HepG2 (cell line): Measurements from ENCODE around the gene FN1. TPM values are rescaled to one million over a fixed set of nuclear protein-coding genes. Genes with fewer than 3 reads are reported as not detected.

Source experiments
- ATAC-seq: fragments of 200-7000 bp; cut with Tn5 transposase; 3 replicates; pipeline ENCODE4 v1.9.1; 2020; ENCODE audit warnings: mild to moderate bottlenecking, moderate library complexity
- BruUV-seq: library from RNA; stranded (reverse); fragments of 400-500 nt; replicated peaks from 2 replicates; lab custom pipeline; 2021; lab: Mats Ljungman, UMichigan
- CTCF ChIA-PET: fragments of 300-600 bp; formaldehyde crosslinking; extraction: SDS; loops from one replicate; lab custom pipeline; 2021; ENCODE audit warnings: low total read pairs, inconsistent platforms, low intra/inter-chr PET ratio; lab: Yijun Ruan, JAX
- POLR2A ChIA-PET: fragments of 350-600 bp; sonication (Branson Sonifier 250); formaldehyde crosslinking; loops from one replicate; lab custom pipeline; 2020; ENCODE audit warnings: antibody characterized with exemption, inconsistent platforms; lab: Yijun Ruan, JAX
- DNase-seq: peaks from one replicate; pipeline ENCODE4 v3.0.0-alpha.2; 2015; ENCODE audit warnings: low spot score
- FAIRE-seq: peaks from 3 replicates; lab custom pipeline; 2011; peaks lifted over from hg19 to GRCh38; lab: Jason Lieb, UNC
- H2AFZ ChIP-seq: one replicate; pipeline ENCODE4 v1.6.1; 2011; ENCODE audit warnings: low read length, inconsistent platforms
- H3K27ac ChIP-seq: fragments of 300-600 bp; 3 replicates; pipeline ENCODE4 v1.8.0; 2011; ENCODE audit warnings: mixed run types, mild to moderate bottlenecking, mixed read lengths, low read length, inconsistent platforms; ENCODE audit not compliant: insufficient read depth; ENCODE audit errors: extremely low read length
- H3K27me3 ChIP-seq, 2 experiments: fragments of 200-600 bp in 1 of 2; 2 replicates in 1 of 2; 3 replicates in 1 of 2; pipeline versions ENCODE4 v1.6.0 to v1.8.0; 2011; ENCODE audit warnings: low read length in 2 of 2, mild to moderate bottlenecking in 2 of 2, moderate library complexity in 2 of 2, inconsistent platforms in 1 of 2; ENCODE audit not compliant: insufficient read depth in 2 of 2, control insufficient read depth in 1 of 2
- H3K36me3 ChIP-seq, 2 experiments: fragments of 200-600 bp in 1 of 2; replicated peaks in 1 of 2; 2 replicates in 1 of 2; 3 replicates in 1 of 2; pipeline versions ENCODE4 v1.5.1 to v1.8.0; 2011; ENCODE audit warnings: low read length in 2 of 2, inconsistent platforms in 1 of 2; ENCODE audit not compliant: insufficient read depth in 2 of 2, control insufficient read depth in 1 of 2
- H3K4me1 ChIP-seq: 2 replicates; pipeline ENCODE4 v1.5.1; 2012; ENCODE audit warnings: low read length, inconsistent platforms; ENCODE audit not compliant: insufficient read depth
- H3K4me2 ChIP-seq: 2 replicates; pipeline ENCODE4 v1.6.0; 2011; ENCODE audit warnings: low read depth, low read length, inconsistent platforms
- H3K4me3 ChIP-seq, 3 experiments: fragments of 200-600 bp in 1 of 3; sonication (generic), shearing (Covaris generic) in 1 of 3; replicated peaks in 1 of 3; 2 replicates each; pipeline ENCODE4 v1.5.1; 2011 to 2016; ENCODE audit warnings: low read length in 3 of 3, inconsistent platforms in 2 of 3, low read depth in 2 of 3, mild to moderate bottlenecking in 2 of 3, control low read depth in 1 of 3, mixed read lengths in 1 of 3; ENCODE audit not compliant: insufficient read depth in 1 of 3
- H3K79me2 ChIP-seq: one replicate; pipeline ENCODE4 v1.6.1; 2011; ENCODE audit warnings: low read length, inconsistent platforms; ENCODE audit not compliant: insufficient read depth
- H3K9ac ChIP-seq: 2 replicates; pipeline ENCODE4 v1.6.0; 2011; ENCODE audit warnings: mild to moderate bottlenecking, low read depth, low read length, inconsistent platforms; ENCODE audit not compliant: insufficient read depth
- H3K9me3 ChIP-seq: 2 replicates; pipeline ENCODE4 v1.5.1; 2012; ENCODE audit warnings: mild to moderate bottlenecking, low read length
- H4K20me1 ChIP-seq: 2 replicates; pipeline ENCODE4 v1.6.0; 2011; ENCODE audit warnings: inconsistent platforms, mild to moderate bottlenecking, low read length, moderate library complexity; ENCODE audit not compliant: insufficient read depth
- ATF4 ChIP-seq, 2 experiments: fragments of 450-650 bp in 1 of 2; sonication (generic) in 1 of 2; formaldehyde crosslinking; IDR thresholded peaks; 2 replicates each; pipeline versions ENCODE4 v1.5.0 to v1.8.0; 2020 to 2022; ENCODE audit warnings: mild to moderate bottlenecking in 1 of 2, missing genetic modification reagents in 1 of 2
- BATF2 ChIP-seq: sonication (generic); formaldehyde crosslinking; IDR thresholded peaks from 2 replicates; pipeline ENCODE4 v1.8.0; 2022; ENCODE audit warnings: mild to moderate bottlenecking, missing genetic modification reagents, moderate library complexity
- CCAR2 ChIP-seq: fragments of 200-400 bp; formaldehyde crosslinking; optimal IDR thresholded peaks from 2 replicates; pipeline ENCODE3; 2018; ENCODE audit warnings: low read depth, mild to moderate bottlenecking, low read length, moderate library complexity
- GFI1 ChIP-seq: sonication (generic); formaldehyde crosslinking; IDR thresholded peaks from 2 replicates; pipeline ENCODE4 v1.5.0; 2020; ENCODE audit warnings: missing genetic modification reagents, mild to moderate bottlenecking, borderline replicate concordance
- POLR2AphosphoS2 ChIP-seq: IDR thresholded peaks from 2 replicates; pipeline ENCODE4 v1.6.1; 2011; ENCODE audit warnings: low read depth, low read length, improper control_type of control experiment
- PRPF4 ChIP-seq: fragments of 200-400 bp; formaldehyde crosslinking; IDR thresholded peaks from 2 replicates; pipeline ENCODE4 v1.6.1; 2016; ENCODE audit warnings: low read length, low read depth; ENCODE audit not compliant: poor library complexity, severe bottlenecking
- RBFOX2 ChIP-seq: fragments of 200-400 bp; formaldehyde crosslinking; IDR thresholded peaks from 2 replicates; pipeline ENCODE4 v1.6.1; 2017; ENCODE audit warnings: low read depth, mild to moderate bottlenecking, low read length
- SMAD1 ChIP-seq: sonication (generic); formaldehyde crosslinking; IDR thresholded peaks from 2 replicates; pipeline ENCODE4 v1.4.0; 2020; ENCODE audit warnings: missing genetic modification reagents, low read depth, mild to moderate bottlenecking, borderline replicate concordance
- SSRP1 ChIP-seq: IDR thresholded peaks from 2 replicates; pipeline ENCODE4 v1.6.1; 2016; ENCODE audit warnings: control low read depth
- TARDBP ChIP-seq: sonication (generic); formaldehyde crosslinking; IDR thresholded peaks from 2 replicates; pipeline ENCODE4 v1.8.0; 2022; ENCODE audit warnings: mild to moderate bottlenecking, missing genetic modification reagents
- ZC3H4 ChIP-seq: sonication (generic); formaldehyde crosslinking; IDR thresholded peaks from 2 replicates; pipeline ENCODE4 v1.4.0; 2020; ENCODE audit warnings: missing genetic modification reagents, borderline replicate concordance
- ZMAT3 ChIP-seq: sonication (generic); formaldehyde crosslinking; conservative IDR thresholded peaks from 2 replicates; pipeline ENCODE4 v1.7.0; 2021; ENCODE audit warnings: missing genetic modification reagents
- ZNF367 ChIP-seq: sonication (generic); formaldehyde crosslinking; IDR thresholded peaks from 2 replicates; pipeline ENCODE4 v1.4.0; 2020; ENCODE audit warnings: missing genetic modification reagents, borderline replicate concordance
- ZNF562 ChIP-seq: sonication (generic); formaldehyde crosslinking; IDR thresholded peaks from 2 replicates; pipeline ENCODE4 v1.8.0; 2022; ENCODE audit warnings: missing genetic modification reagents, borderline replicate concordance
- ZNF841 ChIP-seq: sonication (generic); formaldehyde crosslinking; IDR thresholded peaks from 2 replicates; pipeline ENCODE4 v1.8.1; 2023; ENCODE audit warnings: missing genetic modification reagents, borderline replicate concordance
- WGBS: methylation state at CpG from one replicate; pipeline ENCODE4 v1.1.6; 2017; ENCODE audit warnings: low lambda C conversion rate; 5-methylcytosine and 5-hydroxymethylcytosine counted together
- in situ Hi-C: cut with HindIII; loops from 2 replicates; pipeline ENCODE4 v1.10.0; 2017; ENCODE audit warnings: low pct_unique_long_range_greater_than_20kb; ENCODE audit not compliant: extremely low pct_ligation_motif_present
- intact Hi-C: fragments of 100-400 bp; cut with micrococcal nuclease; formaldehyde crosslinking; loops from one replicate; pipeline ENCODE4 v1.10.0; 2022; ENCODE audit not compliant: unreplicated experiment
- polyA plus RNA-seq, 8 experiments: library from polyadenylated mRNA; depleted of rRNA in 3 of 8; stranded (reverse) in 7 of 8; unstranded in 1 of 8; fragments of >200 nt; fragmentation: Illumina TruSeq in 4 of 8; extraction: Trizol in 4 of 8; gene quantifications; 2 replicates each; pipeline versions ENCODE4 v1.2.1 to v1.2.3, GENCODE V29; 2011 to 2016; ENCODE audit warnings: low read depth in 4 of 8, missing spikeins in 1 of 8, mixed read lengths in 1 of 8; ENCODE audit not compliant: insufficient read depth in 1 of 8
- total RNA-seq, 5 experiments: library from RNA; depleted of rRNA; stranded (reverse); fragments of >200 nt; fragmentation: Illumina TruSeq; extraction: Trizol; gene quantifications; 2 replicates each; pipeline ENCODE4 v1.2.3, GENCODE V29; 2016; ENCODE audit warnings: low read depth in 1 of 5
- TF ChIP-seq, protein P1 (sequence below): sonication (generic); formaldehyde crosslinking; IDR thresholded peaks from 2 replicates; pipeline ENCODE4 v1.4.0; 2020; ENCODE audit warnings: missing genetic modification reagents, borderline replicate concordance

FN1 gene
- total and polyA plus RNA-seq, 2 of the 13 experiments (the other 11 are each of a cell fraction or from before 2014, with no cell fraction given), result 1,847 to 6,471 TPM

GRCh38 chr2:215428060-215428910 lies 7.6 kb downstream of the FN1 start:
- no peak overlapping the region for H3K4me3 ChIP-seq
- H3K4me2 ChIP-seq, result peak overlapping the region; percentile 48; the same call in 1 of the 2 replicates
- no peaks in the 10 kb centered on the region for H3K9me3 ChIP-seq
- H2AFZ ChIP-seq, result no peak overlapping the region
- no peak overlapping the region for H3K27ac ChIP-seq
- H4K20me1 ChIP-seq, result peaks cover 46% of the 10 kb centered on the region
- WGBS, result 97% methylated on average over 19 of the region's 19 CpGs
- ChIA-PET CTCF (no interaction called here), POLR2A (interaction anchor here (1.1 to 5.8 kb wide), 3 partner anchors 8 to 101 kb away, joined by 3 to 118 read pairs (median 3); no protein-coding TSS in a partner anchor)
- no peaks in the 10 kb centered on the region for H3K27me3 ChIP-seq
- peaks cover 95% of the 10 kb centered on the region for H3K4me1 ChIP-seq
- intact Hi-C loops (no loop called here), in situ Hi-C loops (no loop called here)
- no TSS peak for BruUV-seq
- H3K79me2 ChIP-seq, result peaks cover 62% of the 10 kb centered on the region
- H3K36me3 ChIP-seq, result peaks cover 33 to 90% of the 10 kb centered on the region in 2 experiments
- ATAC-seq (no peak), DNase-seq (no peak), FAIRE-seq (no peak)
- H3K9ac ChIP-seq, result no peak overlapping the region
- TF ChIP-seq, protein P1, sequence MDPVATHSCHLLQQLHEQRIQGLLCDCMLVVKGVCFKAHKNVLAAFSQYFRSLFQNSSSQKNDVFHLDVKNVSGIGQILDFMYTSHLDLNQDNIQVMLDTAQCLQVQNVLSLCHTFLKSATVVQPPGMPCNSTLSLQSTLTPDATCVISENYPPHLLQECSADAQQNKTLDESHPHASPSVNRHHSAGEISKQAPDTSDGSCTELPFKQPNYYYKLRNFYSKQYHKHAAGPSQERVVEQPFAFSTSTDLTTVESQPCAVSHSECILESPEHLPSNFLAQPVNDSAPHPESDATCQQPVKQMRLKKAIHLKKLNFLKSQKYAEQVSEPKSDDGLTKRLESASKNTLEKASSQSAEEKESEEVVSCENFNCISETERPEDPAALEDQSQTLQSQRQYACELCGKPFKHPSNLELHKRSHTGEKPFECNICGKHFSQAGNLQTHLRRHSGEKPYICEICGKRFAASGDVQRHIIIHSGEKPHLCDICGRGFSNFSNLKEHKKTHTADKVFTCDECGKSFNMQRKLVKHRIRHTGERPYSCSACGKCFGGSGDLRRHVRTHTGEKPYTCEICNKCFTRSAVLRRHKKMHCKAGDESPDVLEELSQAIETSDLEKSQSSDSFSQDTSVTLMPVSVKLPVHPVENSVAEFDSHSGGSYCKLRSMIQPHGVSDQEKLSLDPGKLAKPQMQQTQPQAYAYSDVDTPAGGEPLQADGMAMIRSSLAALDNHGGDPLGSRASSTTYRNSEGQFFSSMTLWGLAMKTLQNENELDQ (CRISPR knock-in tag), result no peak
- TF ChIP-seq ATF4 (CRISPR knock-in tag; IDR thresholded peaks at IDR 0.05) (0 out of 4 replicates have a peak, but pooled peaks of 1 of the 2 experiments have one; percentile 18), ZC3H4 (CRISPR knock-in tag) (peak; percentile 70; the same call in 1 of the 2 replicates), PRPF4 (peak; percentile 83), TARDBP (CRISPR knock-in tag) (0 out of 2 replicates have a peak, but pooled peaks have one; percentile 31), RBFOX2 (peak; percentile 78), ZNF367 (CRISPR knock-in tag) (0 out of 2 replicates have a peak, but pooled peaks have one; percentile 27), GFI1 (no peak), BATF2 (CRISPR knock-in tag) (0 out of 2 replicates have a peak, but pooled peaks have one; percentile 11), SMAD1 (CRISPR knock-in tag) (no peak), ZNF562 (CRISPR knock-in tag) (peak; percentile 18; the same call in 1 of the 2 replicates), SSRP1 (CRISPR knock-in tag) (peak; percentile 84; the same call in 1 of the 2 replicates), POLR2AphosphoS2 (0 out of 2 replicates have a peak, but pooled peaks have one; percentile 26), CCAR2 (no peak), ZNF841 (no peak), ZMAT3 (0 out of 2 replicates have a peak, but pooled peaks have one; percentile 52)
